Sigmoid colon (tissue), 4 donors: ENCODE results near the gene CCDC102B.

ENCODE experiments used
- CTCF ChIP-seq, 4 experiments: fragments of 450-650 bp in 3 of 4; fragments of 200-600 bp in 1 of 4; IDR thresholded peaks; one replicate each; pipeline ENCODE4 v1.5.1; 2016 to 2019; ENCODE audit warnings: antibody characterized with exemption in 4 of 4, mild to moderate bottlenecking in 3 of 4, moderate library complexity in 2 of 4
- EP300 ChIP-seq, 4 donors: sonication (generic); formaldehyde crosslinking; IDR thresholded peaks; one replicate each; pipeline ENCODE4 v1.6.1; 2017; ENCODE audit warnings: antibody characterized with exemption in 4 of 4
- POLR2A ChIP-seq, 2 donors: fragments of 450-650 bp; IDR thresholded peaks; one replicate each; pipeline ENCODE4 v1.6.1; 2016; ENCODE audit warnings: antibody characterized with exemption in 2 of 2, mild to moderate bottlenecking in 2 of 2, moderate library complexity in 2 of 2
- POLR2AphosphoS5 ChIP-seq, 4 donors: sonication (generic); formaldehyde crosslinking; IDR thresholded peaks; one replicate each; pipeline ENCODE4 v1.6.1; 2017; ENCODE audit warnings: antibody characterized with exemption in 4 of 4

DNA sequence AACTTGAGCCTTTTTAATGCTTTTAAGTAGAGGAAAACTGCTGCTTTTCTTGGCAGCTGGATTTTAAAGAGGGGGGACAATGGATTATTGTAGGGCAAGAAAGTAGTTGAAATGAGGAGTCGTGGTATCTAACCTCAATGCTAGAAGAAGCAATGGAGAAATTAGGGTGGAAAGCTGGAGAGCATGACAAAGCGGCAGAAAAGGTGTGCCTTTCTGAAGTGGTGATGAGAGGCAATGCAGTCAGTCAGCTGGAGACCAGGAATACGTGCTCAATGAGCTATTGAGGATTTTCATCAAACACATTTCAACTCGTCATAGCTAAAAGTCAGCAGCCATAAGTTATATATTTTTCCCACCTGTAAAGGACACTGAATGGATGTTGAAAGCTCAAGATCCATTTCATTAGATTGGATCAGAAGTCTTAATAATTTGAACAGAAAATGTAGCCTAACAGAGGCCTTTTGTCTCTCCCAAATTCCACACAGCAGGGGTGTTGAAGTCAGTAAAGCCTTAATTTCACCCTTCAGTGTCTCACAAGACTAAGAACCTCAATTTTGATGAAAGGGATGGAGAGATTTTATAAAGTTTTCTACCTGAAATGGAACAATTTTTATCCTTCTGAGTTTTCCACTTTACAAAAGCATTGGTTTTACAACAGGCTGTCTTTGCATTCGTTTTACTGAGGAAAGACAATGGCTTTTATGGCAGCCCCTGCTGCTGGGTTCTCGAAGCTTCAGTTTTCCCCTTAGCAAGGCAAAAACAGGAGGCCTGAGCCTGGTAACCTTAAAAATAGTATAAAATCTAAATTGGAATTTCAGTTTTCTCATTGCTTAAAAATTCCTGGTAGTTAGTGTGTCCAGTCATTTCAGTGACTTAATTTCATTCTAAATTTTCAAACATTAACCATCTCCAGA is 131.1 kb downstream of the CCDC102B start:
- no peak for TF ChIP-seq POLR2AphosphoS5 (IDR thresholded peaks at IDR 0.05)
- no peak for TF ChIP-seq CTCF (IDR thresholded peaks at IDR 0.05)
- TF ChIP-seq POLR2A (IDR thresholded peaks at IDR 0.05) = no peak
- TF ChIP-seq EP300 (IDR thresholded peaks at IDR 0.05) = no peak
